Calu3 (cell line): ENCODE measurements around the gene CFAP210. TPM values are rescaled to one million over a fixed set of nuclear protein-coding genes. Genes with fewer than 3 reads are reported as not detected.
"Not testable (repeated sequence)": the region's sequence is repeated elsewhere in the genome, so short reads cannot be mapped to it uniquely, and the experiment has no call there.

Experiments
- BruUV-seq: library from RNA; stranded (reverse); fragments of 400-500 nt; replicated peaks from 2 replicates; lab custom pipeline; 2021; lab: Mats Ljungman, UMichigan
- CTCF ChIA-PET: fragments of 300-600 bp; sonication (Branson Sonifier 250); formaldehyde crosslinking; loops from one replicate; lab custom pipeline; 2022; ENCODE audit warnings: antibody characterized with exemption; lab: Charles Lee
- DNase-seq: peaks from one replicate; pipeline ENCODE4 v3.0.0; 2022
- H3K27ac Mint-ChIP-seq: one replicate; pipeline ENCODE4 v1.8.0; 2022; ENCODE audit warnings: mixed read lengths; ENCODE audit not compliant: unreplicated experiment
- H3K27me3 Mint-ChIP-seq: one replicate; pipeline ENCODE4 v1.8.0; 2022; ENCODE audit warnings: mixed read lengths; ENCODE audit not compliant: unreplicated experiment
- H3K36me3 Mint-ChIP-seq: one replicate; pipeline ENCODE4 v1.8.0; 2022; ENCODE audit warnings: mild to moderate bottlenecking, moderate library complexity, mixed read lengths; ENCODE audit not compliant: insufficient read depth, unreplicated experiment
- H3K4me1 Mint-ChIP-seq: one replicate; pipeline ENCODE4 v1.8.0; 2022; ENCODE audit warnings: mild to moderate bottlenecking, low read depth, mixed read lengths; ENCODE audit not compliant: unreplicated experiment
- H3K4me3 Mint-ChIP-seq: one replicate; pipeline ENCODE4 v1.8.0; 2022; ENCODE audit warnings: mild to moderate bottlenecking, low read depth, moderate library complexity, mixed read lengths; ENCODE audit not compliant: unreplicated experiment
- H3K9me3 Mint-ChIP-seq: one replicate; pipeline ENCODE4 v1.8.0; 2022; ENCODE audit warnings: low read depth, mixed read lengths; ENCODE audit not compliant: unreplicated experiment
- intact Hi-C: fragments of 100-400 bp; cut with micrococcal nuclease; formaldehyde crosslinking; loops from one replicate; pipeline ENCODE4 v1.10.0; 2022; ENCODE audit not compliant: unreplicated experiment
- total RNA-seq: library from RNA; stranded (reverse); gene quantifications from 2 replicates; pipeline ENCODE4 v1.2.3, GENCODE V29; 2022
- TF ChIP-seq, protein P1 (sequence below): fragments of 200-600 bp; IDR thresholded peaks from one replicate; pipeline ENCODE4 v1.8.0; 2022; ENCODE audit warnings: antibody characterized with exemption; ENCODE audit not compliant: unreplicated experiment

CFAP210 gene
- total RNA-seq, 1 experiment from 2014 or later: not detected

DNA sequence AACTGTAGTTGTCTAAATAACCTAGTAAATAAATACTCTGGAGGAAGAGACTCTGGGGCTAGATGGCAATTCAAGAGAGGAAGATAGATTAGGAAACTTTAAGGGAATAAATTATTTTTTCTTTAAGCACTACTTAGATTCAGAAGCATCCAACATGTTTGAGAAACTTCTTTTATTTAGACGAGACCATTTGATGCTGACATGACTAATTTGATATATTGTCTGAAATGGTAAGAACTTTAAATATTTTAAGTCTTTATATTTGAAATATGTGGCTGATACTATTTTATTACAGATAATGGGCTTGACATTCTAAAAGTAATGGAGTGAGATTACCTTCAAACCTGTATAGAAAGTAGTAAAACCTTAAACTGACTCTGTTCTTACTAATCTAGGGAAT, 73.7 kb downstream of the CFAP210 start:
- Mint-ChIP-seq H3K27me3 (no peaks in the 10 kb centered on the region), H3K36me3 (peaks cover 49% of the 10 kb centered on the region), H3K9me3 (peaks cover 5% of the 10 kb centered on the region), H3K4me1 (no peaks in the 10 kb centered on the region), H3K27ac (no peak overlapping the region), H3K4me3 (no peak overlapping the region)
- CTCF ChIA-PET: no interaction called here
- DNase-seq: no peak
- intact Hi-C loops: no loop called here
- TF ChIP-seq, protein P1, sequence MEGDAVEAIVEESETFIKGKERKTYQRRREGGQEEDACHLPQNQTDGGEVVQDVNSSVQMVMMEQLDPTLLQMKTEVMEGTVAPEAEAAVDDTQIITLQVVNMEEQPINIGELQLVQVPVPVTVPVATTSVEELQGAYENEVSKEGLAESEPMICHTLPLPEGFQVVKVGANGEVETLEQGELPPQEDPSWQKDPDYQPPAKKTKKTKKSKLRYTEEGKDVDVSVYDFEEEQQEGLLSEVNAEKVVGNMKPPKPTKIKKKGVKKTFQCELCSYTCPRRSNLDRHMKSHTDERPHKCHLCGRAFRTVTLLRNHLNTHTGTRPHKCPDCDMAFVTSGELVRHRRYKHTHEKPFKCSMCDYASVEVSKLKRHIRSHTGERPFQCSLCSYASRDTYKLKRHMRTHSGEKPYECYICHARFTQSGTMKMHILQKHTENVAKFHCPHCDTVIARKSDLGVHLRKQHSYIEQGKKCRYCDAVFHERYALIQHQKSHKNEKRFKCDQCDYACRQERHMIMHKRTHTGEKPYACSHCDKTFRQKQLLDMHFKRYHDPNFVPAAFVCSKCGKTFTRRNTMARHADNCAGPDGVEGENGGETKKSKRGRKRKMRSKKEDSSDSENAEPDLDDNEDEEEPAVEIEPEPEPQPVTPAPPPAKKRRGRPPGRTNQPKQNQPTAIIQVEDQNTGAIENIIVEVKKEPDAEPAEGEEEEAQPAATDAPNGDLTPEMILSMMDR: no peak
- no TSS peak for BruUV-seq

DNA sequence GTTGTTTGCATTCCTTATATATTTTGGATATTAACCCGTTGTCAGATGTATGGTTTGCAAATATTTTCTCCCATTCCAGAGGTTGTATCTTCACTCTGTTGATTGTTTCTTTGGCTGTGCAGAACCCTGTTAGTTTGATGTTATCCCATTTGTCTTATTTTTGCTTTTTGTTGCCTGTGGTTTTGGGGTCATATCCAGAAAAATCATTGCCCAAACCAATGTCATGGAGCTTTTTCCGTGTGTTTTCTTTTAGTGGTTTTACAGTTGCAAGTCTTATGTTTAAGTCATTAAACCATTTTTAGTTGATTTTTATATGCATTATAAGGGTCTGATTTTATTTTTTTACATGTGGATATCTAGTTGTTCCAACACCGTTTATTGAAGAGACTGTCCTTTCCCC, 74.3 kb downstream of the CFAP210 start:
- BruUV-seq: no TSS peak
- peaks cover 53% of the 10 kb centered on the region for H3K36me3 Mint-ChIP-seq
- DNase-seq: no peak
- no peak overlapping the region for H3K27ac Mint-ChIP-seq
- intact Hi-C loops: no loop called here
- CTCF ChIA-PET: no interaction called here
- H3K9me3 Mint-ChIP-seq: peaks cover 5% of the 10 kb centered on the region
- no peaks in the 10 kb centered on the region for H3K27me3 Mint-ChIP-seq
- no peak overlapping the region for H3K4me3 Mint-ChIP-seq
- TF ChIP-seq, protein P1: no peak
- H3K4me1 Mint-ChIP-seq: no peaks in the 10 kb centered on the region

DNA sequence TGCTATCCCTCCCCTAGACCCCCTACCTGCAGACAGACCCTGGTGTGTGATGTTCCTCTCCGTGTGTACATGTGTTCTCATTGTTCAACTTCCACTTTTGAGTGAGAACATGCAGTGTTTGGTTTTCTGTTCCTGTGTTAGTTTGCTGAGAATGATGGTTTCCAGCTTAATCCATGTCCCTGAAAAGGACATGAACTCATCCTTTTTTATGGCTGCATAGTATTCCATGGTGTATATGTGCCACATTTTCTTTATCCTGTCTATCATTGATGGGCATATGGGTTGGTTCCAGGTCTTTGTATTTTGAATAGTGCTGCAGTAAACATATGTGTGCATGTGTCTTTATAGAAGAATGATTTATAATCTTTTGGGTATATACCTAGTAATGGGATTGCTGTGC, 78.2 kb downstream of the CFAP210 start:
- H3K9me3 Mint-ChIP-seq, intact Hi-C loops, BruUV-seq: not testable (repeated sequence)

DNA sequence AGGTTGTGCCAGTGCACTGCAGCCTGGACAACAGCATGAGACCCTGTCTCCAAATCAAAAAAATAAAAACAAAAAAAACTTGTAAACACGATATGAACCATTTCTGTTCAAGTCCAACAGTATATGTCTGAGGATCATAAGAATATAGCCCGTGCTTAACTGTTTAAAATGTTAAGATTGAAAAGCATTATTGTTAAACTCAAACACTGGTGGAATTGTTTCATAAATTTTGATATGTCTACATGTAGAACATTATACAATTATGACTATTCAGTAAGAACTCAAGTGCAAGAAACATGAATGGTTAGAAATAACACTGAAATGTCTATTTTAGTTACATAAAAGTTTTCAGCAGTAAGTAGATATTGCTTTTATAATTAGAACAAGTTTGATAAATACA, 80.3 kb downstream of the CFAP210 start:
- intact Hi-C loops: no loop called here
- H3K4me3 Mint-ChIP-seq: no peak overlapping the region
- H3K9me3 Mint-ChIP-seq: peaks cover 5% of the 10 kb centered on the region
- H3K4me1 Mint-ChIP-seq: no peaks in the 10 kb centered on the region
- no peak for DNase-seq
- H3K27ac Mint-ChIP-seq: no peak overlapping the region
- no TSS peak for BruUV-seq
- CTCF ChIA-PET: no interaction called here
- no peaks in the 10 kb centered on the region for H3K27me3 Mint-ChIP-seq
- TF ChIP-seq, protein P1: no peak
- H3K36me3 Mint-ChIP-seq: peaks cover 66% of the 10 kb centered on the region

More for the DNA sequence above, 78.2 kb downstream of the CFAP210 start:
- CTCF ChIA-PET, H3K4me1 Mint-ChIP-seq, H3K4me3 Mint-ChIP-seq, H3K27ac Mint-ChIP-seq, DNase-seq, H3K27me3 Mint-ChIP-seq: not testable (repeated sequence)
- H3K36me3 Mint-ChIP-seq: peaks cover 65% of the 10 kb centered on the region

DNA sequence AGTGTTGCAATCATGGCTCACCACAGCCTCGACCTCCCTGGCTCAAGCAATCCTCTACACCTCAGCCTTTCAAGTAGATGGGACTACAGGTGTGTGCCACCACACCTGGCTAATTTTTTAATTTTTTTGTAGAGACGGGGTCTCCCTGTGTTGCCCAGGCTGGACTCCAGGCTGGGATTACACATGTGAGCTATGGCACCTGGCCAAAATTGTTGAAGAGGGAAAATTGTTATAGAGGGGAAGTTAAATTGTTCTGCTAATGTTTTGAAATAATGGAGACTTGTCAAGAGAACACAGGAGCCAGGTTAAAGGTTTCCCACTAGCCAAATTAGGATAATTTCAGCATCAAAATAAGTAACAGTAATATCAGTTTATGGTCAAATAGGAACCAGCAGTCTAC, 84.9 kb downstream of the CFAP210 start:
- no TSS peak for BruUV-seq
- intact Hi-C loops: no loop called here
- Mint-ChIP-seq H3K36me3 (peaks cover 65% of the 10 kb centered on the region), H3K27ac (no peak overlapping the region), H3K9me3 (no peaks in the 10 kb centered on the region), H3K27me3 (no peaks in the 10 kb centered on the region), H3K4me3 (no peak overlapping the region), H3K4me1 (no peaks in the 10 kb centered on the region)
- CTCF ChIA-PET: no interaction called here
- TF ChIP-seq, protein P1: no peak
- no peak for DNase-seq
